Muscle of back (tissue), 13 donors: ENCODE results near the gene OLFML2A. TPM values are rescaled to one million over a fixed set of nuclear protein-coding genes. Genes with fewer than 3 reads are reported as not detected.
"Not testable (repeated sequence)": the region's sequence is repeated elsewhere in the genome, so short reads cannot be mapped to it uniquely, and the experiment has no call there.

ENCODE experiments used
- DNase-seq, 3 donors: peaks; one replicate each; pipeline versions ENCODE4 v3.0.0 to v3.0.0-alpha.2; 2013
- long read RNA-seq, 9 donors: transcript quantifications; one replicate each; lab custom pipeline, GENCODE V29; 2026
- polyA plus RNA-seq, 10 donors: library from polyadenylated mRNA; unstranded; fragments of 120-200 nt; gene quantifications; one replicate each; pipeline ENCODE4 v1.2.1, GENCODE V29; 2013; ENCODE audit not compliant: insufficient read length in 10 of 10

Gene OLFML2A
- 100 to 1,000 TPM; 124 to 166 (median 140) TPM for polyA plus RNA-seq
- long read RNA-seq, donor 1, full-length matches to known transcripts: 15 of 36 reads
- long read RNA-seq, donor 1, partial matches to known transcripts: 21 of 36 reads
- long read RNA-seq, donor 1, other reads (novel, unspliced or antisense): 0 of 36 reads
- long read RNA-seq, donor 2, full-length matches to known transcripts: 9 of 9 reads
- long read RNA-seq, donor 2, partial matches to known transcripts: 0 of 9 reads
- long read RNA-seq, donor 2, other reads (novel, unspliced or antisense): 0 of 9 reads
- long read RNA-seq, donor 3: 0 reads
- long read RNA-seq, donor 4, full-length matches to known transcripts: 9 of 9 reads
- long read RNA-seq, donor 4, partial matches to known transcripts: 0 of 9 reads
- long read RNA-seq, donor 4, other reads (novel, unspliced or antisense): 0 of 9 reads
- long read RNA-seq, donor 5, full-length matches to known transcripts: 18 of 35 reads
- long read RNA-seq, donor 5, partial matches to known transcripts: 17 of 35 reads
- long read RNA-seq, donor 5, other reads (novel, unspliced or antisense): 0 of 35 reads
- long read RNA-seq, donor 6, full-length matches to known transcripts: 16 of 21 reads
- long read RNA-seq, donor 6, partial matches to known transcripts: 5 of 21 reads
- long read RNA-seq, donor 6, other reads (novel, unspliced or antisense): 0 of 21 reads
- long read RNA-seq, donor 7, full-length matches to known transcripts: 12 of 12 reads
- long read RNA-seq, donor 7, partial matches to known transcripts: 0 of 12 reads
- long read RNA-seq, donor 7, other reads (novel, unspliced or antisense): 0 of 12 reads
- long read RNA-seq, donor 8, full-length matches to known transcripts: 2 of 2 reads
- long read RNA-seq, donor 8, partial matches to known transcripts: 0 of 2 reads
- long read RNA-seq, donor 8, other reads (novel, unspliced or antisense): 0 of 2 reads
- long read RNA-seq, donor 9, full-length matches to known transcripts: 3 of 3 reads
- long read RNA-seq, donor 9, partial matches to known transcripts: 0 of 3 reads
- long read RNA-seq, donor 9, other reads (novel, unspliced or antisense): 0 of 3 reads

DNA sequence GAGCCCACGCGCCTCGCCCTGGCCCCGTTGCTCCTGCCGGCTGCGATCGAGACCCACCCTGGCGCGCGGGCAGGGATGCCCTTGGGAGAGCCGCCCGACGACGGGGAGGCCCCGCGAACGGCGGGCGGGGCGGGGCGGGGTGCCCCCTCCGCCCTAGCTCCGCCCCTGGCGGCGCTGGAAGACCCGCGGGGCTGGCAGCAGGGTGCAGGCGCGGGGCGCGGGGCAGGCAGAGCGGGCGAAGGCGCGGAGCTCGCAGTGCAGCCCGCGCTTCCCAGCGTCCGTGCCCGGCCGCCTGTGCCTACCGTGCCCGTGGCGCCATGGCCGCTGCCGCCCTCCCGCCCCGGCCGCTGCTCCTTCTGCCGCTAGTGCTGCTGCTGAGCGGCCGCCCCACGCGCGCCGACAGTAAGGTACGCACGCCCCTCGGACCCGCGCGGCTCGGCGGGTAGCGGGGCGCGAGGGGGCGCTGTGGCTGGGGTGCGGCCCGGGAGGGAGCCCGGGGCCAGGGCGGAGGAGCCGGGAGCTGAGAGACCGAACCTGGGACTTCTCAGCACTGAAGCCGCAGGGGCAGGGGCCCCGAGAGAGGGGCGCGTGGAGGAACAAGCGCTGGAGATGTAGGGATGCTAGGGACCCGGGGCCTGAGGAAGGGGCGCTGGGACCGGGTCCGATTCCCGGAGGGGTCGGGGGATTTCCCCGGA lies at the start of gene OLFML2A:
Gene OLFML2A, plus strand, starts transcription at position 180 of the 695 bp plus-strand sequence. Its CDS starts 138 bp downstream, at position 318.
- DNase-seq: peak in 1 of 3 donors; percentile 77

DNA sequence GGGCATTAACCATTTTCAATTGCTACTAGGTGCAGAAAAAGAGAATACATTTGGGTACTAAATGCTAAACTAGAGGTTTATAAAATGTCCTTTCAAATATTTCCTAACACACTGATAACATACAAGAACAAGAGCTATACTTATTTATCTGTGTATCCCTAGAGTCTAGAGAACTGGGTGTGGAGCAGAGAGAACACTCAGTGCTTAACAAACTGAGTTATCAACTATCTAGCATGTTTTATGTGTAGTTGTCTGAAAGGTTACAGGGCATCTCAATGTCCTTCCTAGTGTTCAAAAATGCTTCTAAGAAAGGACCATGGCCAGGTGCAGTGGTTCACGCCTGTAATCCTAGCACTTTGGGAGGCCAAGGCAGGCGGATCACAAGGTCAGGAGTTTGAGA lies 46.2 kb upstream of the OLFML2A start:
- DNase-seq: no peak

DNA sequence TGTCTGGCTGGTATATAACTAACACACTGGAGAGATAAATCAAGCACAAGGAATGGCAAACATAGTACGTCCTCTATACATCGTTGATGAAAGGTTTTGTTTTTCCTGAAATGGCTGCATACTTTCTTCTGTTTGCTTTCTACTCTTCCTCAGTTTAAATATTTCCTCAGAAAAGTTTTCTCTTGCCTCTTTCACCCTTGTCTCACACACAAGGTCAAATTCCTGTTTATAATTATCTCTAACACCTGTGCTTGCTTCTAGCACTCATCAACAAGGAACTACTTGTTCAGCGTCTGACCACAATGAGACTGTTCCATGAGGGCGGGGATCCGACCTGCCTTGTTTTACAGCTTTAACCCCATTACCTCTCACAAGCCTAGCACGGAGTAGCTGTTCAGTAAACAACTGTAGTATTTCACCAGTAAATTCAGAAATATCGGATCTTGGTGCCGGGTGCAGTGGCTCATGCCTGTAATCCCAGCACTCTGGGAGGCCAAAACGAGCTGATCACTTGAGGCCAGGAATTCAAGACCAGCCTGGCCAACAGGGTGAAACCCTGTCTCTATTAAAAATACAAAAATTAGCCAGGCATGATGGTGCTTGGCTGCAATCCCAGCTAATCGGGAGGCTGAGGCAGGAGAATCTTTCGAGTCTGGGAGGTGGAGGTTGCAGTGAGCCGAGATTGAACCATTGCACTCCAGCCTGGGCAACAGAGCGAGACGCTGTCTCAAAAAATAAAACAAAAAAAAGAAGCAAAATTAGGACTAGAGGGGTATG lies 42.8 kb upstream of the OLFML2A start:
- DNase-seq: no peak

DNA sequence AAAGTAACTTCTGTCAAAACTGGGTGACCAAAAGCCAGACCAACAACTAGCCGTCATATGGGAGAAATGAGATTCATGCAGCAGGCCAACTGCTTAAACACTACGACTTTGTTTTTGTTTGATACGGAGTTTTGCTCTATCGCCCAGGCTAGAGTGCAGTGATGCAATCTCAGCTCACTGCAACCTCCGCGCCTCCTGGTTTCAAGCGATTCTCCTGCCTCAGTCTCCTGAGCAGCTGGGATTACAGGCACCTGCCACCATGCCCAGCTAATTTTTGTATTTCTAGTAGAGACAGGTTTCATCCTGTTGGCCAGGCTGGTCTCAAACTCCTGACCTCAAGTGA lies 42.2 kb upstream of the OLFML2A start:
- not testable (repeated sequence) for DNase-seq

DNA sequence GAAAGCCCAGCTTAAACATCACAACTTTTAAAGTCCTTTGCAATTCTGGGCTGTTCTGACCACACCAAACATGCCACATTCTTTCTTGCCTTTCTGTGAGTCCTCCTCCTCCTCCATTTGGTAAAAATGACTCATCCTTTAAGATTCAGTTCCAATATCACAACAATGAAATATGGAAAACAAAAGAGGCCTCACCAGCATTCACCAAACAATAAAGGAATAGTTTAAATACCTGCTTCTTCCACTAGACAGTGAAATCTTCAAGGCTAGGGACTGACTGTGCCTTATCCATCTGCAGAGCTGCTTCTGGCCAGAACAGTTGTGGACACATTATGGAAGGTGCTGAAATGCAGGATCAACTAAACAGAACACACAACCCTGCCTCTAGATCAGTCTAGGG lies 41.8 kb upstream of the OLFML2A start:
- no peak for DNase-seq

DNA sequence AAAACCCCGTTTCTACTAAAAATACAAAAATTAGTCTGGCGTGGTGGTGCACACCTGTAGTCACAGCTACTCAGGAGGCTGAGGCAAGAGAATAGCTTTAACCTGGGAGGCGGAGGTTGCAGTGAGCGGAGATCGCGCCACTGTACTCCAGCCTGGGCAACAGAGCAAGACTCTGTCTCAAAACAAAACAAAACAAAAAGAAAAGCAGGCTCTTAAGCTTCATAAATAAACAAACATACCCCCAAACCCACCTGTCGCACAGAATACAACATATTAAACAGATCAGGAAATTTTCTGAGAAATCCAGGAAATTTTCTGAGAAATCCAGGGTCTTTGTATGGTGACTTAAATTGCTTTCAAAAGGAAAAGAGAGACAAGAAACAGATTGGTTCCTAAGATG lies 38.9 kb upstream of the OLFML2A start:
- not testable (repeated sequence) for DNase-seq

DNA sequence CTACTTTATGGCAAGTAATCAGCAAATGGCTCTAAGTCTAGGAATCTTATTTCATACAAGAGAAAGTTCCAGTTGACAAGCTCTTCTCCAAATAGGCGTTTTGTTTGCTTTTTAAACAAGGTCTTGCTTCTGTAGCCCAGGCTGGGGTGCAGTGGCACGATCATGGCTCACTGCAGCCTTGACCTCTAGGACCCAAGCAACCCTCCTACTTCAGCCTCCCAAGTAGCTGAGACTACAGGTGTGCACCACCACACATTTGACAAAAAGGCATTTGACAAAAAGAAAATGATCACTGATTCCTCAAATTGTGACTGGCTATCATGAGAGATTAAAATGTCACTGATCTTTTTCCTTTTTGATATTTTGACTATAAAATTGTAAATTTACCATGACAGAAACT lies 37.6 kb upstream of the OLFML2A start:
- no peak for DNase-seq

DNA sequence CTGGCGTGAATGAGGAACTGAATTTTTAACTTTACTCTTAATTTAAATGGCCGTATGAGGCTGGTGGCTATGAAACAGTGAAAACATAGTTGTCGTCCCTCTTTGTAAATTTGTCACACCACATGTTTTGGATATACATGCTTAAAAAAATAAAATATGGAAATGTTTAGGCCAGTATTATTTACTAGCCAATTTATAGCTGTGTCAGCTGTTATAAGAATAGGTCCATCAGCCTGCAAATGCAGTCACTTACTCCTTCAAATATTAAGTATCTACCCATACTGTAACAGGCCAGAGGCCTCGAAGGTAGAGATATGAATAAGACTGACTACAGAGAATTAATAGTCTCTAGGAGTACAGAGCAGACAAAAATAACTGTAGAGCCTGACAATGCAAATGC lies 35.8 kb upstream of the OLFML2A start:
- DNase-seq: no peak

DNA sequence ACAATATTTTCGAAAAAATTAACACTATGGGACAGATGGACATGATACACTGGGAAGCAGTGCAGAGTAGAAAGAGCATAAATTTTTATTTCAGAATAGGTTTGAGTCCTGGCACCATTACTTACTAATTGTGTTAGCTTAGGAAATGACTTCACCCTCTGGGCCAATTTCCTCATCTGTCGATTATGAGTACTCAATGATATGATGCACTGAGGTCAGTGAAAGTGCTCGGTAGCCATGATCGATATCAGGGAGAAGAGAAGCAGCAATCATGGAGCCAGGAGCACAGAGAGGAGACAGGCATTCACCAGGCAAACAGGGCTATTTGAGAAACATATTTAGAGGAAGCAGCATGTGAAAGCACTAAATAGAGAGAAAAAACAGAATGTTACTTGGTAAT lies 35.3 kb upstream of the OLFML2A start:
- DNase-seq: no peak

DNA sequence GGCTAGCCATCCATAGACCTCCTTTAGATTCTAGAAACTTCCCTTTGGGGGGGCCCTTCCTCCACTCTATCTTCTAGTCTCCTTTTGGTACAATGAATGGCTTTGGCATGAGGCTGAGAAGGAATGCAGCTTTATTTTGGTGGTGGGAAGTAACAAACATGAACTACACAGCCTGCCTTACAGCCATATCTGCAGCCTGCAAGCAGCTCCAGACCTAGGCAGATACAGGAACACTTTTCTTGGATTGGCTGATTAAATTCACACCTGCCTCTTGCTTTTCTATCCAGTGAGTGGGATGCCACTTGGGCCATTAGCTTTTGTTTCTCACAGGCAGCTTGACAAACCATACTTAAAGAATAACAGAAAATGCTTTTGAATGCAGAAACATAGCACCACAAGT lies 34.0 kb upstream of the OLFML2A start:
- DNase-seq: no peak

DNA sequence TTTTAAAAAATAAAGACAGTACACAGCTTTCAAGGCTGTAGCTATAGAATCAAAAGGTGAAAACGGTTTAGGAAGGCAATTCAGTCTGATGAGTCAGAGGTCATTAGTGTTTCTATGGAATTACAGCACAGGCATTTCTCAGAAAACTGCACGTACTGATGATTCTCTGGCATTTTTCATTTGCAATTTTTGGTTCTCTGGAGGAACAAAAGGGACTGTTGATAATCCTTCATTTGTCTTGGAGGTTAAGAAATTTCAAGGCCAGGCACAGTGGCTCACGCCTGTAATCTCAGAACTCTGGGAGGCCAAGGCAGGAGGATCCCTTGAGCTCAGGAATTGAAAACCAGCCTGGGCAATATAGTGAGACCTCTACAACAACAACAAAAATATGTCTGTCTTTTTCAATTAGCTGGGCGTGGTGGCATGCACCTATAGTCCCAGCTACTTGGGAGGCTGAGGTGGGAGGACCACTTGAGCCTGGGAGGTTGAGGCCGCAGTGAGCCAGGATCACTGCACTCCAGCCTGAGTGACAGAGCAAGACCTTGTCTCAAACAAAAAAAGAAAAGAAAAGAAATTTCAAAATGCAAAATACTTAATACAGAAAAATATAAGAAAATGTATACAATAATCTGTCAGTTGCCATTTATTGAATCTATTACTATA lies 33.1 kb upstream of the OLFML2A start:
- DNase-seq: no peak

DNA sequence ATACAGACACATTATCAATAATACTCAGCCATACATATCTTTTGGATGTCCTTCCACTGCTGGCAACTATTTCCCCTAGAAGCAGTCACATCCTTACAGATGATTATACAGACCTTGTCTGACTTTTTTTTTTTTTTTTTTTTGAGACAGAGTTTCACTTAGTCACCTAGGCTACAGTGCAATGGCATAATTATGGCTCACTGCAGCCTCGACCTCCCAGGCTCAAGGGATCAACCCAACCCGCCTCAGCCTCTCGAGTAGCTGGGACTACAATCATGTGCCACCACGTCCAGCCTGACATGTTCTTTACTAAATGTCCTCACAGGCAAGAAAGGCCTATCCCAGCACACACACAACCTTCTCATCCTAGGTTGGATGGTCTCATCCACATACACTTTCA lies 29.9 kb upstream of the OLFML2A start:
- no peak for DNase-seq

DNA sequence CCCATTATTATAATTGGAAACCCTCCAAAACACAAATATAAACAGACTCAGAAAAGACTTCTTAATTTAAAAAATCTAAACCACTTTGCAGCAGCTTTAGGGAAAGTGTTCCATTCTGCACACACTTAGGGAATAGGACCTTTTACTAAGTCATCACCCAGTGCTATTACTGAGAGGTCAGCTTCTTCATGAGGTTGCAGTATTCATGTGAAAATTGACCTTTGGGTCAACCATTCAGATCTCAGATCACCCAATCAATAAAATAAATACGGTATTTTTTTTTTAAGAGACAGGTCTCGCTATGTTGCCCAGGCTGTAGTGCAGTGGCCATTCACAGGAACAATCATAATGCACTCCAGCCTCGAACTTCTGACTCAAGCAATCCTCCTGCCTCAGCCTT lies 27.6 kb upstream of the OLFML2A start:
- no peak for DNase-seq

DNA sequence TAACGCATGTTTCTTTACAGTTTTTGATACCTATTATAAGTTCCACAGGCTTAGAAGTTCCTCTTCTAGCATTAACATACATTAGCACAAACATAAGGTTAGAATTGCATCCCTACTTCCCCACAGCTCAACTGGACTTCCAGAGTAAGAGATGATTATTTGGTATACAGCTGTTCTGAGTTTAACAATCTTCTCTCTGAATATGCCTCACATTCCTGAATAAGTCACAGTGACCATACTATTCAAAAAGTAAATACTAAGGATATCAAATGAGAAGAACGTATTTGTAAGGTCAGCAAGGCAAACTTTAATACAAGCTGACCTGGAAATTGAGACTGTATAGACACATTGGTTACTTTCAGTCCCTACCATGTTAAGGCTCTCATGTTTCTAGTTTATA lies 27.2 kb upstream of the OLFML2A start:
- no peak for DNase-seq

DNA sequence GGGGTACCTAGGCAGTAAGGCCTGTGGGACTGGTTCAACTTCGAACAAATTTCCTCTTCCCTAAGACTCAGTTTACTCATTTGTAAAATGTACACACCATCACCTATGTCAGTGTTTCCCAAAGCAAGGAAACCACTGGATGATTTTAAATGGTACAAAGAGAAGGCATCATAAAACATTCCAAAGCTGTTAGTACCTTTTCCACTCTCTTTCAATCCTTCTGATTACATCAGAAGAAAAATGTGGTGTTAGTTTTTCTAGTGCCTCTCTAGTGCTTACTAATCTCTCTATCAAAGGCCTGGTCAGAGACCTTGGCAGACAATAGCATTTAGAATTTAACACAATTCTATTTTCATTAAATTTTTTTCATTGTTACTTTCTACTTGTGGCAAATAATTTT lies 24.0 kb upstream of the OLFML2A start:
- DNase-seq: no peak

DNA sequence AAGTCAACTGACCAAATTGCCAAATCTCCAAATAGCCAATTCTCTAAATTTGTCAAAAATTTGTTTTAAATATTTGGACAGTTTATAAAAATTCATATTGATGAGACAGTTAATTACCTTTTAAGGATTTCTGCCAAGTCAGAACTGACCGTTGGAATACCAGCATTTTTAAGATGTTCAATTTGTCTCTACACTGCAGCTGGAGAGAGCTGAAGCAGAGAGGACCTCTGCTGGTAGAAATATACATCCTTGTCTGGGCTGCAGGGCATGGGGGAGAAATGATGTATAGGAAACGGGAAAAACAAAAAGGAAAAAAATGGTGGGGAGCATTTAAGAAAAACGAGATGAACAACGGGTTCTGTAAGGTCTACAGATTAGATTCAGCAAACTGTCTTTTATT lies 22.6 kb upstream of the OLFML2A start:
- DNase-seq: peak in 1 of 3 donors; percentile 32

DNA sequence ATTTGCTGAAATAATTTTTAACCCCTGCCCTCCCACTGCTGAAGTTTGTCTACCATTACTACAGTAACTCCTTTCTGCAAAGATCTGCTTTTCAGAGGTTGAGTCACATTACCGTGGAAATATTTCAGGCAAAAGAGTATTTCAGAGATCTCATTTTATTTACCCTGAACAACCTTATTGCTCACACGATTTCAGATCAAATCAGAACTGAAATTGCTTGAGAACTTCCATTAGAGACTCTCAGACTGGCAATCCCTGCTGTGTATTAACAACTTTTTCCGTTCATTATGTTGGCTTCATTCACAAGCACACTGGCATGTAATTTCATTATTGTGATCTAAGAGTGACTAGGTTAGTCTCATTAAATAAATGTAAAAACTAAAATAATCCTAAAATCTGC lies 21.9 kb upstream of the OLFML2A start:
- no peak for DNase-seq

DNA sequence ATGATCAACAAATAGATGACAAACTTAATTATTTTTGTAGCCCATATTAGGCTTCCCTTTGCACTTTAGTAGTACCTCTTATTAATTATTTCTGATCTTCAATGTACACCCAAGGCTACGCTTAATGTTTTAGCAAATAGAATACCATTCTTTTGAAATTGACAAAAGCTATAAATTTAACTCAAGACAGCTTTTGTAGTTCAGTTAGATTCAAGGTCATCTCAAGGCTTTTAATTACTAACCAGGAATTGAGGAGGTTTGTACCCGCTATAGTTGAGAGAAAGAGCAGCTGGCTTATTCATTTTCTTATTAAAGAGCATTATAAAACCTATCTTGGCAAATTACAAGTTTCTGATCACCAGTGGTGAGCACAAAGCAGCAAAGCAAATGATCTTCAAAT lies 20.9 kb upstream of the OLFML2A start:
- no peak for DNase-seq

DNA sequence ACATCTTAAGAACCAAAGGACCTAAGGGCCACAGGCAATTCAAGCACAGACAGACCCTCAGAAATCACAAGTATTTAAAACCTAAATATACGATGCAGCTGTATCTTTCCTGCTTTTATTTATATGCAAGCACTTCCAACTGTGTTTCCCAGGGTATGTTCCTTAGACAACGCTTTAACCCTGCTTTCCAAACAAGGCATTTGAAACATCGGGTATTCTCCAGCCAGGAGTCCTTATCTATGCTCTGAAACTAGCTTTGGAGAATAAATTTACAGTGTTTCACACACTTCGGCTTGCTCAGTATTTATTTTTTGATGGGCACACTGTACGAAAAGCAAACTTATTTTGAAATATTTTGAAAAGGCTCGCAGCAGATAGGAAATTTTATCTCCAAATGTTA lies 19.3 kb upstream of the OLFML2A start:
- no peak for DNase-seq

DNA sequence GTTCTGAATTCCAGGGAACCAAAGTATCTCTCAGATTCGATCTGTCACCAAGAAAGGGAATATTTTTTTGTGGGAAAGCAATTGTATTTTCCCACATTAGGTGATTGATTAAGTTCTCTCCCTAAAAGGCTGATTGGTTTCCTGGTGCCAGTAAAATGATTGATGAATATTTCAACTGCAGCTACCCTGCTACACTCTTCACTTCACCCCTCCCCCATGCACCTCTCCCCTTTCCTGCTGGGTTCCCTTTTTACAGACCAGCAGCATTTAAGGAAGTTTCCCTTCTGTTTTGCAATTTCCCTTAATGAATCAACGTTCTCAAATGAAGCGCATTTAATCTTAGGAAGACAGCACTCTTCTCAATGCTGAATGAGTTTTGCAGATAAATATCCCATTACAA lies 18.9 kb upstream of the OLFML2A start:
- DNase-seq: no peak

DNA sequence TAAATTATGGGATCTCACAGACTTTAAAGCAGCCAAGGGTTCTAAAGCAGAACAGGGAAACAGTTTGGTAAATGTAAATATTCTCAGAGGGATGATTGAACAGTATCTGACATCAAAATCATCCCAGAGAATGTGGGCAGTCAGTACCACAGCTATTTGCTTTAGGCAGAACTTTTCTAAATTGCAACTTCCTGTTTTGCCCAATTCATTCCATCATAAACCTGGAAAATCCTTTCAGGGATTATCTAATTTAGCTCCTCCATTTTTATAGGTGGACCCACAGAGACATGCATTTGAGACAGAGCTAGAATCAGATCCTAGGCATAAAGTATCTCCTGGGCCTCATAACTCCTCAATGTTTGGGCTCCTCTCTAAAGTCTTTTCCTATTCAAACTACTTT lies 18.2 kb upstream of the OLFML2A start:
- DNase-seq: no peak
